ENCODE data around the gene KIDINS220.

DNA sequence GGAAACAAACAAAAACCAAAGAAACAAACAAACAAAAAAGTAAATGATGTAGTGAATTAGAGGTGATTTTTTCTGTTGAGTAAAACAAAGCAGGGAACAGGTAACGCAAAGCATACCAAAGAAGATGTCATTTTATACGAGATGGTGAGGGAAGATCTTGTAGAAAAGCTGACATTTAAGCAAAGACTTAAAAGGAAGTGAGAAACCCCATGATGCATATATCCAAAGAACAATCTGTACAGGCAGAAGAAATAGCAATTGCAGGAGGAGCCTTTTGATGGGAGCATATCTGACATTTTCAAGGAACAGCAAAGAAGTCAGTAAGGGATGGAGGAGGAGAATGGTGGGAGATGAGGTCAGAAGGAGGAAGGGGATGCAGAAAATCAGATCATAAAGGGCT, 63.0 kb downstream of the KIDINS220 start:
- TF ChIP-seq, protein P1, sequence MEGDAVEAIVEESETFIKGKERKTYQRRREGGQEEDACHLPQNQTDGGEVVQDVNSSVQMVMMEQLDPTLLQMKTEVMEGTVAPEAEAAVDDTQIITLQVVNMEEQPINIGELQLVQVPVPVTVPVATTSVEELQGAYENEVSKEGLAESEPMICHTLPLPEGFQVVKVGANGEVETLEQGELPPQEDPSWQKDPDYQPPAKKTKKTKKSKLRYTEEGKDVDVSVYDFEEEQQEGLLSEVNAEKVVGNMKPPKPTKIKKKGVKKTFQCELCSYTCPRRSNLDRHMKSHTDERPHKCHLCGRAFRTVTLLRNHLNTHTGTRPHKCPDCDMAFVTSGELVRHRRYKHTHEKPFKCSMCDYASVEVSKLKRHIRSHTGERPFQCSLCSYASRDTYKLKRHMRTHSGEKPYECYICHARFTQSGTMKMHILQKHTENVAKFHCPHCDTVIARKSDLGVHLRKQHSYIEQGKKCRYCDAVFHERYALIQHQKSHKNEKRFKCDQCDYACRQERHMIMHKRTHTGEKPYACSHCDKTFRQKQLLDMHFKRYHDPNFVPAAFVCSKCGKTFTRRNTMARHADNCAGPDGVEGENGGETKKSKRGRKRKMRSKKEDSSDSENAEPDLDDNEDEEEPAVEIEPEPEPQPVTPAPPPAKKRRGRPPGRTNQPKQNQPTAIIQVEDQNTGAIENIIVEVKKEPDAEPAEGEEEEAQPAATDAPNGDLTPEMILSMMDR (IDR thresholded peaks at IDR 0.05; ENCODE audit: insufficient read depth, low read depth, low read length) = no peak
- TF ChIP-seq EZH2 (IDR thresholded peaks at IDR 0.05; ENCODE audit: insufficient read depth, low read length) = no peak
